Measurements from ENCODE around the gene MCCD1.

MCCD1 gene

GRCh38 chr6:31573239-31574105 is 44.7 kb downstream of the MCCD1 start:
- DNase-seq, result no peak

DNA sequence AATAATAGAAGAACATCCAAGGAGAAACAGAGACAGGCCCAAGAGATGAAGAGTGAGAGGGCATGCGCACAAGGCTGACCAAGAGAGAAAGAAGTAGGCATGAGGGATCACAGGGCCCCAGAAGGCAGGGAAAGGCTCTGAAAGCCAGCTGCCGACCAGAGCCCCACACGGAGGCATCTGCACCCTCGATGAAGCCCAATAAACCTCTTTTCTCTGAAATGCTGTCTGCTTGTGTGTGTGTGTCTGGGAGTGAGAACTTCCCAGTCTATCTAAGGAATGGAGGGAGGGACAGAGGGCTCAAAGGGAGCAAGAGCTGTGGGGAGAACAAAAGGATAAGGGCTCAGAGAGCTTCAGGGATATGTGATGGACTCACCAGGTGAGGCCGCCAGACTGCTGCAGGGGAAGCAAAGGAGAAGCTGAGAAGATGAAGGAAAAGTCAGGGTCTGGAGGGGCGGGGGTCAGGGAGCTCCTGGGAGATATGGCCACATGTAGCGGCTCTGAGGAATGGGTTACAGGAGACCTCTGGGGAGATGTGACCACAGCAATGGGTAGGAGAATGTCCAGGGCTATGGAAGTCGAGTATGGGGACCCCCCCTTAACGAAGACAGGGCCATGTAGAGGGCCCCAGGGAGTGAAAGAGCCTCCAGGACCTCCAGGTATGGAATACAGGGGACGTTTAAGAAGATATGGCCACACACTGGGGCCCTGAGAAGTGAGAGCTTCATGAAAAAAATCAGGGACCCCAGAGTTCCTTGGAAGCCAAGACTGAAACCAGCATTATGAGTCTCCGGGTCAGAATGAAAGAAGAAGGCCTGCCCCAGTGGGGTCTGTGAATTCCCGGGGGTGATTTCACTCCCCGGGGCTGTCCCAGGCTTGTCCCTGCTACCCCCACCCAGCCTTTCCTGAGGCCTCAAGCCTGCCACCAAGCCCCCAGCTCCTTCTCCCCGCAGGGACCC is 45.6 kb downstream of the MCCD1 start:
- DNase-seq, result no peak

GRCh38 chr6:31575335-31575901 is 46.7 kb downstream of the MCCD1 start, which contains the start of gene TNF:
TNF (plus strand) TSS chr6:31575565; CDS start chr6:31575742, 177 bp downstream.
- DNase-seq, result no peak

DNA sequence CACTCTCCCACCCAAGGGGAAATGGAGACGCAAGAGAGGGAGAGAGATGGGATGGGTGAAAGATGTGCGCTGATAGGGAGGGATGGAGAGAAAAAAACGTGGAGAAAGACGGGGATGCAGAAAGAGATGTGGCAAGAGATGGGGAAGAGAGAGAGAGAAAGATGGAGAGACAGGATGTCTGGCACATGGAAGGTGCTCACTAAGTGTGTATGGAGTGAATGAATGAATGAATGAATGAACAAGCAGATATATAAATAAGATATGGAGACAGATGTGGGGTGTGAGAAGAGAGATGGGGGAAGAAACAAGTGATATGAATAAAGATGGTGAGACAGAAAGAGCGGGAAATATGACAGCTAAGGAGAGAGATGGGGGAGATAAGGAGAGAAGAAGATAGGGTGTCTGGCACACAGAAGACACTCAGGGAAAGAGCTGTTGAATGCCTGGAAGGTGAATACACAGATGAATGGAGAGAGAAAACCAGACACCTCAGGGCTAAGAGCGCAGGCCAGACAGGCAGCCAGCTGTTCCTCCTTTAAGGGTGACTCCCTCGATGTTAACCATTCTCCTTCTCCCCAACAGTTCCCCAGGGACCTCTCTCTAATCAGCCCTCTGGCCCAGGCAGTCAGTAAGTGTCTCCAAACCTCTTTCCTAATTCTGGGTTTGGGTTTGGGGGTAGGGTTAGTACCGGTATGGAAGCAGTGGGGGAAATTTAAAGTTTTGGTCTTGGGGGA is 47.4 kb downstream of the MCCD1 start:
- no peak for DNase-seq

- no peak for DNase-seq
Observed at GRCh38 chr6:31576897-31577578, 48.3 kb downstream of the MCCD1 start.

- no peak for DNase-seq
Observed at GRCh38 chr6:31577579-31577966, 48.8 kb downstream of the MCCD1 start.

- DNase-seq, result no peak
Observed at GRCh38 chr6:31578184-31579118, 49.7 kb downstream of the MCCD1 start.

- DNase-seq, result no peak
Observed at GRCh38 chr6:31579119-31579505, 50.4 kb downstream of the MCCD1 start.
